Ectodermal cell (in vitro differentiated cells): ENCODE measurements around the gene GPR39.

Experiments
- H3K27ac ChIP-seq: 2 replicates; pipeline ENCODE4 v1.7.0; 2013; ENCODE audit warnings: mild to moderate bottlenecking, low read depth, low read length; ENCODE audit not compliant: insufficient read depth, poor library complexity, severe bottlenecking
- H3K27me3 ChIP-seq: 2 replicates; pipeline ENCODE4 v1.7.0; 2013; ENCODE audit warnings: mild to moderate bottlenecking, low read length; ENCODE audit not compliant: insufficient read depth, control insufficient read depth, poor library complexity, severe bottlenecking
- H3K36me3 ChIP-seq: one replicate; pipeline ENCODE4 v1.7.0; 2013; ENCODE audit warnings: low read length; ENCODE audit not compliant: control insufficient read depth, insufficient read depth
- H3K4me1 ChIP-seq: one replicate; pipeline ENCODE4 v1.7.0; 2013; ENCODE audit warnings: low read length; ENCODE audit not compliant: control insufficient read depth, insufficient read depth
- H3K4me3 ChIP-seq: 2 replicates; pipeline ENCODE4 v1.7.0; 2013; ENCODE audit warnings: low read depth, low read length, control low read depth; ENCODE audit not compliant: insufficient read depth
- H3K9me3 ChIP-seq: 2 replicates; pipeline ENCODE4 v1.7.0; 2013; ENCODE audit warnings: mild to moderate bottlenecking, low read length, moderate library complexity; ENCODE audit not compliant: control insufficient read depth
- WGBS, 2 experiments: methylation state at CpG; one replicate each; pipeline ENCODE4 v1.1.7; 2013; ENCODE audit warnings: missing lambda C conversion rate in 2 of 2; 5-methylcytosine and 5-hydroxymethylcytosine counted together

The GPR39 gene

DNA sequence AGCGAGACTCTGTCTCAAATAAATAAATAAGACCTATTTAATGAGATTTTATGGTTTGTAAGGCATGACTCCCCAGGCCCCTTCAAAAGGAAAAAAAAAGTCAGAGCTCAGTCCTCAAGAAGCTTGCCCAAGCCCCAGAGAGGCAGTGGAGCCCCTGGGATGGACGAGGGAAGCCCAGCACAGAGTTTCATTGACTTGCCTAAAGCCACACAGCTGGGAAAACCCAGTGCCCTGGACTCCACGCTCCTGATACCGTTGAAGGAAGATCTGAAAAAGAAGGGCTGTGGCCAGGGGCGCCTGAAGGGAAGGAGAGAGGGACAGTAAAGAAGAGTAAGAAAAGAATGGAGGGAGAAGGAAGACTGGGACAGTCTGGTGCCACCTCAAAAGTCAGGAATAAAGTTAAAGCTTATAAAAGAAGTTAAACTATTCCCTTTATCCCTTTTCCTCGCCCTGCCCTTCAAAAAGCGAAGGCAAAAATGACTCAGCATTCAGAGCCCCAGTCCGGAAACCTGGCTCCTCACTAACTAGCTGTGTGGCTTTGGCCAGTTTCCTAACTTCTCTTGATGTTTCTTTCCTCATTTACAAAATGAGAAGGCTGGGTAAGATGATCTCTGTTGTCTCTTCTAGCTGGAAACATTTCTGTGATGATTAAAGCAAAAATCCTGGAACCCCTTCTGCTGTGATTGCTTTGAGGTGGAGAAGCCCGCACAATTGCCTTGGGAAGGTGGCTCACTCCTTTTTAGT is 206.7 kb downstream of the GPR39 start:
- no peaks in the 10 kb centered on the region for H3K4me1 ChIP-seq
- H3K36me3 ChIP-seq, result no peaks in the 10 kb centered on the region
- H3K9me3 ChIP-seq, result no peaks in the 10 kb centered on the region
- H3K27ac ChIP-seq, result no peak overlapping the region
- no peak overlapping the region for H3K4me3 ChIP-seq
- 91 to 92% methylated on average over 9 of the region's 9 CpGs for WGBS, 2 experiments
- H3K27me3 ChIP-seq, result no peaks in the 10 kb centered on the region

GRCh38 chr2:132627536-132627935 is 210.9 kb downstream of the GPR39 start:
- Histone ChIP-seq H3K27ac (no peak overlapping the region), H3K4me1 (peaks cover 6% of the 10 kb centered on the region), H3K4me3 (no peak overlapping the region), H3K36me3 (no peaks in the 10 kb centered on the region), H3K27me3 (no peaks in the 10 kb centered on the region), H3K9me3 (no peaks in the 10 kb centered on the region)
- 92 to 94% methylated on average over 3 of the region's 3 CpGs for WGBS, 2 experiments

GRCh38 chr2:132632000-132632649 is 215.5 kb downstream of the GPR39 start:
- 77 to 78% methylated on average over 6 of the region's 6 CpGs for WGBS, 2 experiments
- Histone ChIP-seq H3K4me1 (peaks cover 6% of the 10 kb centered on the region), H3K4me3 (no peak overlapping the region), H3K27me3 (no peaks in the 10 kb centered on the region), H3K27ac (no peak overlapping the region), H3K9me3 (no peaks in the 10 kb centered on the region), H3K36me3 (no peaks in the 10 kb centered on the region)

DNA sequence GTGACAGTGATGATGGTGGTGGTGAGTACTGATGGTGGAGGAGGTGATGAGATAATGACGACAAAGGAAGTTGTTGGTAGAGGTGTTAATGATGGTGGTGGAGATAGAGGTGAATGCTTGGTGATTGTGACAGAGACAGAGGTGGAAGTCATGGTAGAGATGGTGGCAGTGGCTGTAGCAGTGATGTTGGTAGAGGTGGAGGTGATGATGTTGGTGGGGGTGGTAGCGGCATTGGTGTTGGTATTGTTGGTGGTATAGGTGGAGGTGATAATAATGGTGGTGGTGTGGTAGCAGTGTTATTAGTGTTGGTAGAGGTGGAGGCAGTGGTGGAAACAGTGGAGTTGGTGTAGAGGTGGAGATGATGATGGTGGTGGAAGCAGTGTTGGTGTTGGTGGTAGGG is 217.0 kb downstream of the GPR39 start:
- H3K4me3 ChIP-seq, result no peak overlapping the region
- H3K27me3 ChIP-seq, result no peaks in the 10 kb centered on the region
- H3K36me3 ChIP-seq, result no peaks in the 10 kb centered on the region
- no peak overlapping the region for H3K27ac ChIP-seq
- no peaks in the 10 kb centered on the region for H3K9me3 ChIP-seq
- peaks cover 6% of the 10 kb centered on the region for H3K4me1 ChIP-seq
- WGBS, 2 experiments, result 94 to 97% methylated on average over 2 of the region's 2 CpGs

DNA sequence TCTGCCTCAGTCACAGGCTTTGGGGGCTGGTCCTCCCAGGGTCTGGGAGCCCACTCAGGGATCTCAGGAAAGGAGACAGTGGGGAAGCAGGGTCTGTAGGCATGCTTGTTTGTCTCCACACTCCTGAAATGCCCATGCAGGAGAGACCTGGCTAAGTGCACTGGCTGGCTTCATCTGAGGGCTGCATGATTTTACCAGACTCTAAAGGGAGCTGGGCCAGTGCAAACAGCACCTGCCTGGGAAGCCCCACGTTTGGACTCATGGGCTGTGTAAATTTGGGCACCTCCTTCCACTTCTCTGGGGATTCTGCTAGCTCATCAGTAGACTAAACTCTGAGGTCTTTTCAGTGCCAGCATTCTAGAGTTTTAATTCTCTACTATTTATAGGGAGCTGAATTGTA is 219.7 kb downstream of the GPR39 start:
- 85 to 87% methylated on average over 1 of the region's 1 CpG for WGBS, 2 experiments
- Histone ChIP-seq H3K27me3 (no peaks in the 10 kb centered on the region), H3K36me3 (no peaks in the 10 kb centered on the region), H3K4me3 (no peak overlapping the region), H3K27ac (no peak overlapping the region), H3K9me3 (no peaks in the 10 kb centered on the region), H3K4me1 (peaks cover 11% of the 10 kb centered on the region)

DNA sequence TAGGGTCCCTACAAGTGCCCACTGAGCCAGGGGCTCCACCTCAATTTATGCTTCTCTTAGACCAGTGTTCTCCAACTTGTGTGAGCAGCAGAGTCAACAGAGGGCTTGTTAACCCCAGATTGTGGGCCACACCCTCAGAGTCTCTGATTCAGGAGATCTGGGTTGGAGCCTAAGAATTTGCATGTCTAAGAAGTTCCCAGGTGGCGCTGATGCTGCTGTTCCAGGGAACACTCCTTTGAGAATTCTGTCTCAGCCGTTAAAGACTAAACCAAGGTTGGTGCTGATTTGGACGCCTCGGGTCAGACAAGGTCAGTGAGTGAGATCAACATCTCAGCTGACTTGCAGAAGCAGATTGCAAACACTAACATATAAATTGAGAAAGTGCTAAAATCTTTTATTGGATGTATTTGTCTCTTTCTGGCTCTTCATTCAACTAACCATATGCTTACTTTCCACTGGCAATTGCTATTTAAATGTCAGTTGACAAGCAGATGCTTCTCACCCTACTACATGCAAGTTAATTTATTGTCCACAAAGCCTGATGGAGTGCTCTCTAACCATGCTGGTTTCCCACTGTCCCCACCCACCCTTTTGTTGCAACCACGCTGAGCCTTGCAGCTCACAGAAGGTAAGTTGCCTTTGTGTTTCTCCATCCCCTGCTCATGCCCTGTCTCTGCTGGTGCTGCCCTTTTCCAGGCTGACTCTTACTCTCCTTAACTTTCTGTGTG is 221.9 kb downstream of the GPR39 start:
- no peaks in the 10 kb centered on the region for H3K9me3 ChIP-seq
- 71 to 74% methylated on average over 5 of the region's 5 CpGs for WGBS, 2 experiments
- peaks cover 11% of the 10 kb centered on the region for H3K4me1 ChIP-seq
- no peak overlapping the region for H3K27ac ChIP-seq
- no peaks in the 10 kb centered on the region for H3K27me3 ChIP-seq
- no peak overlapping the region for H3K4me3 ChIP-seq
- H3K36me3 ChIP-seq, result no peaks in the 10 kb centered on the region

- Histone ChIP-seq H3K4me3 (no peak overlapping the region), H3K36me3 (no peaks in the 10 kb centered on the region), H3K4me1 (peaks cover 11% of the 10 kb centered on the region), H3K9me3 (no peaks in the 10 kb centered on the region), H3K27me3 (no peaks in the 10 kb centered on the region), H3K27ac (no peak overlapping the region)
Observed at GRCh38 chr2:132640116-132640515, 223.5 kb downstream of the GPR39 start.

DNA sequence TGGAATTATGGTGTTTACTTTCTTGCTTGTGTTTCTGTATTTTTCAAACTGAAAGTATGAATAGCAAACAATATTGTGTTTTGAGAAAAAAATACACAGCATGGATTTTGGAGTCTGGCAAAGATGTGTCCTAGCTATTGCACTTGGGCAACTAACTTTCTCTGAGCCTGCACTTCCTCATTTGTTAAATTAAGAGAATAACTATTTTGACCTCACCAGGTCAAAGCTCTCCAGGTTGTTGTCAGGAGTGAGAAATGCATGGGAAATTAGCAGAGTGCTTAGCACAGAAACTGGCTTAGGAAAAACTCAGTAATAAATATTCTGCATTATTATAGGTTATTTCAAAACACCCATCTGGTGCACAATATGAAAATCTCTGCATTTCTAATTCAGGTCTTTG is 225.2 kb downstream of the GPR39 start:
- no peaks in the 10 kb centered on the region for H3K9me3 ChIP-seq
- peaks cover 20% of the 10 kb centered on the region for H3K4me1 ChIP-seq

GRCh38 chr2:132642415-132642814 is 225.8 kb downstream of the GPR39 start:
- Histone ChIP-seq H3K27me3 (no peaks in the 10 kb centered on the region), H3K4me1 (peaks cover 20% of the 10 kb centered on the region)
- 88 to 90% methylated on average over 2 of the region's 2 CpGs for WGBS, 2 experiments

More for the DNA sequence above, 225.2 kb downstream of the GPR39 start:
- Histone ChIP-seq H3K27ac (no peak overlapping the region), H3K27me3 (no peaks in the 10 kb centered on the region), H3K36me3 (no peaks in the 10 kb centered on the region), H3K4me3 (no peak overlapping the region)

GRCh38 chr2:132645176-132645575 is 228.6 kb downstream of the GPR39 start:
- Histone ChIP-seq H3K4me3 (no peak overlapping the region), H3K27ac (no peak overlapping the region), H3K9me3 (no peaks in the 10 kb centered on the region), H3K36me3 (no peaks in the 10 kb centered on the region), H3K27me3 (no peaks in the 10 kb centered on the region), H3K4me1 (peaks cover 20% of the 10 kb centered on the region)
- WGBS, 2 experiments, result 95 to 96% methylated on average over 35 of the region's 35 CpGs

More at GRCh38 chr2:132642415-132642814, 225.8 kb downstream of the GPR39 start:
- no peaks in the 10 kb centered on the region for H3K9me3 ChIP-seq
- H3K36me3 ChIP-seq, result no peaks in the 10 kb centered on the region
- H3K4me3 ChIP-seq, result no peak overlapping the region
- H3K27ac ChIP-seq, result no peak overlapping the region
